SW480 (cell line): Measurements from ENCODE around the gene ACTN1.

Source experiments
- DNase-seq: peaks from one replicate; pipeline ENCODE4 v3.0.0-alpha.2; 2016; ENCODE audit warnings: low spot score

The ACTN1 gene

DNA sequence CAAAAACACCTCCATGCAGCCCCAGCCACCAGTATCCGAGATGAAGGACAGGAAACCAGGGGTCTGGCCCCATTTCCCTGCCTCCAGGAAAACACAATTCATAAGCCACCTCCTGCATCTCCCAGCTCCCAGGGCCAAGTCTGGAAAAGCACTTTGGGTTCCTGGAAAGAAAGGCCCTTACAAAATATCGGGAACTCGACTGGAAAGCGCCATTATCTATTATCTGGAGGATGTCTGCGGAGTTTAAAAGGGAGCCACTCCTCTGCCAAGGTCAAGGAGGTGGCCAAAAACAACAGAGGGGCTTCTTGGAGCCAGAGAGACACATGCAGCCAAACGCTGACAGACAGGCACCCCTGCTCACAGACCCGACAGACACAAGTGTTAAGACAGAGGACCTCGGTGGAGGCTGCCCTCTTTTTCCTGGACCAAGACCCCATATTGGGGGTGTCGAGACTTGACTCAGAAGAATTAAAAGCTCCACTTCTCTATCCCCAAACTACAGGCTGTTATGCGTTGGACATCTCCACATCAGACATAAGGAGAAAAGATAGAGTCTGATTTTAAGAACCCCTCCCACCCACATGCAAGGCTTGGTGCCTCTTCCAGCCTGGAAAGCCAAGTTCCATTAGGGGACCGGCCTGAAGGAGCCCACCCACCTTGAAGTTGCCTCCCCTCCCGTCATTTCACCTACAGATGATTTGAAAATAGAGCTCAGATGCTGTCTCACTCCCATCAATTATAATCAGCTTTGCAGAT lies 9.6 kb downstream of the ACTN1 start:
- DNase-seq = no peak

DNA sequence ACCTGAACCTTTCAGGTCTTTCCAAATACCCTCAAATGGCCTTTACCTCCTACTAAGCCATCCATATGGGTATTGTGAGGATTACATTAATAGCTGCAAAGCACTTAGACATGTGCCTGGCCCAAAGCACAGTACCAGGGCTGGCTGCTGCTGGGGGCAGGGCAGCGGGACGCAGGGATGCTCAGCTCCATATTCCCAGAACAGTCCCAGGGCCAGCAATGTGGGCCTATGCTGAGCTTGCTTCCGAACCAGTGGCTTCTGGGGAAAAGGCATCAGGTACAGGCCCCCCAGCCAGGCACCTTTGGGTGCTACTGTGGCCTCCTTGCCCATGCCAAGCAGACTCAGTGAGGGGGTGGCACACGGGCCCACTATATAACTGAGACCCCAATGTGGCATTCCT lies 10.4 kb downstream of the ACTN1 start:
- no peak for DNase-seq

DNA sequence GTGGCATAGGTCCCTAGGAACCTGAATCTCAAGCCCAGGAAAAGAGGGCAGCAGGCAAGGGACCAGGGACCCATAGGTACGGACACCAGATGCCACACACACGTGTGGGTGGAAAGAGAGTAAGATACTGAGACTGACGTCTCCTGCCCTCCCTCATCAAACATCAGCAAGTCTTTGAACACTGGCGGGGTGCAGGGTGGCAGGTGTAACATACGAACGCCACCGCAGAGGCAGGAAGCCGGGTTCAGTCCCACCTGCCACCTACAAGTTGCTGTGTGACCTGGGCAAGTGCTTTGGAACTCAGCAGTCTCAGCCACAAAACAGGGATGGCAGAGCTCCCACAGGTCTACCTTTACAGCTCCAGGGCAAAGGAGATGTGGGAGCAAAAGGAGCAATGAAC lies 11.1 kb downstream of the ACTN1 start:
- DNase-seq = peak; percentile 63

DNA sequence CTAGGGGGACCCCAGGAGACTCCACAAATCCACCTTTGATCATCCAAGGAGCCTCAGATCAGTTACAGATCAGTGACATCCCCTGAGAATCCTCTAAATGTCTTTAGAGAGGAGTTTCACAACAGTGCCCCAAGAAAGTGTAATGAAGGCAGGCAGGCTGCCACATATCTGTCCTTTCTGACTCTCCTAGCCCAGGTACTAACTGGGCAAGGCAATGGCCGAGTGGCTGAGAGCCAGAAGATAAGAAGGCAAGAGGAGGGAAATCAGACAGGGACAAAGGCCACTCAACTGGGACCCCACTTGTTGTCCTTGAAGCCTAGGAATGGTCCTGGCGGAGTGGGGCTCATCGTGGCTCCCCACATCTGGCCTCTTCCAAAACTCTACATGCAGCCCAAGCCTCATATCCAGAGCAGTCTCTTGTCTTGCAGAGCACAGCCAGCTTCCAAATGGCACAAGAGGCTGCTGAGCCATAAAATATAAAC lies 11.6 kb downstream of the ACTN1 start:
- DNase-seq = no peak

DNA sequence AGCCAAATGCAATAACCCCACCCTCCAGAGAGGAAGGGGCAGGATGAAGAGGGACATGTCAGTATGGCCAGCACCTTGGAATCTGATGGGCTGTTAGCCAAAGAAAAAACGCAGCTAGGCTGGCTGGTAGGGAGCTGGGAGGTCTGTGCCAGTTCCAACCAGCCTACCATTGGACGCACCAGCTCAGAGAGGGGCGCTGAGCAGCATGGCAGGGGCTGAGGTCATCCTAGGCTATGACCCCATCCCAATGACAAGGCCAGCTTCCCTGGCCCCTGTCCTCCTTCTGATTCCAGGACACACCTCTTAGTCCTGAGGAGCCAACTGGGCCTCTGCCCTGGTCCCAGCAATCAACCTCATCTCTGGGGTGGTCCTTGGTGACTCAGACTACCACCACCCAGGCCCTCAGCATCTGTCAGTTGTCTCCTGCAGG lies 12.2 kb downstream of the ACTN1 start:
- no peak for DNase-seq

DNA sequence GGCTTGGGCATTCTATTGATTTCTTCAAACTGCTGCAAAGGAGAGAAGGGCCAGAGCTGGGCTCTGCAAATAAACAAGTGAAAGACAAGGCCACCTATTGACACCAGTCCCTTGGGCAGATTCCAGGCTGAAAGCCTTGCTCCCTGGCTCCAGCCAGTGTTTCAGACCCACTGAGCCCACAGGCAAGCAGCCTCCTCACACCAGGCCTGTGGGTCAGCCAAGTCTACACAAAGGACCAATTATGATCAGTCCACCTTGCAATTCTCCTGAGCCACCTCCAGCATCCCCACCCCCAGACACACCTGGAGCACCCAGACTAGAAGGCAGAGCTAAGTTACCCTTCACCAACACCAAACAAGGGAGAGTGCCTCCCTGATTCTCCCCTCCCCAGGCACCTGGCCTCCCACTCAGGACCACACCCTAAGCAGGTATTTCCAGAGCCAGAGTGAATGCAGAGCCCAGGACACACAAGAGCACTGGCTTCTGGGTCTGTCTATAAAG lies 13.8 kb downstream of the ACTN1 start:
- peak; percentile 95 for DNase-seq

DNA sequence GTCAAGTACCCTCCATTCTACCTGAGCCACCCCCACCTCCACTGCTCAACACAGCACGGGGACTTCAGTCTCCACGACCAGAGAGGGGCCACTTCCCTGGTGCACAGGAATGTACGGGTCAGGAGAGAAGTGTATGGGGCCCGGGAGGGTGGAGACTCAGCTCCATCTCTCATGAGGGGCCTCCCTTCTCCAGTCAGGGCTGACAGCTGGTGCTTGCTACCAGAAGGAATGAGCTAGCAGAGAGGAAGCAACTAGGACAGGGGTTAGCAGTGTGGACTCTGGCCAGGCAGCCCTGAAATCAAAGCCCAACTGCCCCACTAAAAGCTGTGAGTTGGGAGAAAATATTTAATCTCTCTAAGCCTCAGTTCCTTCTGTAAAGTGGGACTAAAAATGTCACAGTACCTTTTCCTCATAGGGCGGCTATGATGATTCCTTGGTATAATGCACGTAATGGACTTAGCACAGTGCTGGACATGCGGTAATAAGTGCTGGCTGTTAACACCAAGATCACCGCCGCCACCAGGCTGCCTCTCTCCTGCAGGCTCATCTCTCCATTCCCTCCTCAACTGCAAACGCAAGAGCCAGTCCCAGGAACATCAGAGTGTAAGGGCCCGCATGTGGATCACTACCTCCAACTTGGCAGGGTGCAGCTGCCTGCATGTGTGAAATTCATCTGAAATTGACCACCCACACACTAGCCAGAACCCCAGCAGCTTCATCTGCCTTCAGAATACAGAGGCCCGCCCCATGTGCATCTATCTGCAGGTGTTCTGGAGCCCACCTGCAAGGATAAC lies 14.6 kb downstream of the ACTN1 start:
- DNase-seq = no peak

DNA sequence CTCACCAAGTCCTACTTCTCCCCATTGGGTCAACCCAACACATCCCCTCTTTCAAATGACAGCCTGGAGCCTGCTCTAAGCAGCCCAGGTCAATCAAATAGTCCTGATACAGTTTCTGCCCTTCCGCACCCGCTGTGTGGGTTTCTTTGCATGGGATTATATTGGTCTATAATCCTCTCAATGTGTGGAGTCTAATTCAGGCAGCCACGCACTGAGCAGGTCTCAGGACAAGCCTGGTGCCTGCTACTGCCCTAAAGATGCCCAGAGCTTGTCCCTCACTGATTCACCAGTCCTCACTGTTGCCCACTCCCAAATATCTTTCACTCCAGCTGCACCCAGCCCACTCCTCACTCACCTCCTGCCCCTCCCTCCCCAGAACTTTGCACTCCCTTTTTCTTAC lies 16.4 kb downstream of the ACTN1 start:
- no peak for DNase-seq

DNA sequence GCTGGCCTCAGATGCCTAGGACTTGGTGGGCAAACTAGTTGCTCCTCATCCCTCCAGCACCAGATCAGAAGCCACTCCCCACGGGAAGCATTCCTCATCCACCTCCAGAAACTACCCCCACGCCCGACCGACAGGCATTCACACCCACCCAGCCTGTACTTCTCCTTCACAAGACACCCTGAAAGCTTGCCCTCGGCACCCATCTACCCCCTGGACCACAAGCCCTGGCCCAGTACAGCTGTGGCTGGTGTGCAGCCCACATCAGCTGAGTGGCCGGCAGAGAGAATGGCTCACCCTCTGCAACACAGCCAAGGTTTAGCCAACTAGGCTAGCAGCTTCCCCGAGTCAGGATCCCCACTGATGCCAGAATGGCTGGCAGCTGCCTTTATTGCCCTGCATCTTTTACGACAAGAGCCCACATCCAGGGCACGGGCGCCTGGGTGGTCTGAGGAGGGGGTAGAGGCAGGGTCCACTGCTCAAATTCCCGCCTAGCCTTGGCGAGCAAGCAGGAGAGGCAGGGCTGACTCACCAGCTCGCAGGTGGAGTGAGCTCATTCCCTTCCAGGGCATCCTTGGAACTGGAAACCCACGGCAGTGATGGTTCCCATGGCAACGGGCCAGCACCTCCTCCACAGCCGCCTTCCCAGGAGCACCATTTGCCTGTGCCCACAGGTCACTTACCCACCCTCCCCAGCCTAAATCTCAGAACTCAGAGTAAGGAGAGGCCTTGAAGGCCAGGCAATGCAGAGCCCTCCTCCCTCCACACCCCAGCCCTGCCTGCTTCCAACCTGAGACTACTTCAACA lies 17.1 kb downstream of the ACTN1 start:
- peak; percentile 92 for DNase-seq

DNA sequence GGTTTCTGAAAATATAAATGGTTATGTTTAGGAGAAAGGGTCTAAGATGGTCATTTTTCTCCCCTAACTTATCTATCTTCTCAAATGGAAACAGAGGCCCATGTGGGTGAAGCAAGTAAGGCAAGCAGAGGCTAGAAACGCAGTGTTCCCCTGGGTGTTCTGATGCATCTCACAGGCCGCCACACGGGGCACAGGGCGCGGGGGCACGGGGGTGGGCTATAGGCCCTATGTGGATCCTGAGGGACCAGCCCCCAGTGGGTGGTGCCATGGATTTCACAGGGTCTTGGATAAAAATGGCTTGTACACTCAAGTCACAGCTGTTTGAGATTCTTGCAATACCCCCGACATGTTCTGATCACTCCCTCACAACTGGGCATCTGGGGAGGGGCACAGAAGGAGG lies 17.7 kb downstream of the ACTN1 start:
- DNase-seq = no peak

DNA sequence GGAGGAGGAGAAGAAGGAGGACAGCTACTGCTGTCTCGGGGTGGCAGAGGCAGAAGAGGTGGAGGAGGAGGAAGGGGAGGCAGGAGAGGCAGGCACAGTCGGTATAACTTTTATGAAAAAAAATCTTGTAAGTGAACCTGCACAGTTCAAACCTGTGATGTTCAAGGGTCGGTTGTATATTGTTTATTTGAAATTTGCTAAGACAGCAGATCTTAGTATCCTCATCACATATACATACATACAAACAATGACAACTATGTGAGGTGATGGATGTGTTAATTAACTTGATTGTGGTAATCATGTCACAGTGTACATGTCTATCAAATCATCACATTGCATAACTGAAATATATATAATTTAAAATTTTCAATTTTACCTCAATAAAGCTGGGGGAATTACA lies 19.0 kb downstream of the ACTN1 start:
- DNase-seq = no peak

DNA sequence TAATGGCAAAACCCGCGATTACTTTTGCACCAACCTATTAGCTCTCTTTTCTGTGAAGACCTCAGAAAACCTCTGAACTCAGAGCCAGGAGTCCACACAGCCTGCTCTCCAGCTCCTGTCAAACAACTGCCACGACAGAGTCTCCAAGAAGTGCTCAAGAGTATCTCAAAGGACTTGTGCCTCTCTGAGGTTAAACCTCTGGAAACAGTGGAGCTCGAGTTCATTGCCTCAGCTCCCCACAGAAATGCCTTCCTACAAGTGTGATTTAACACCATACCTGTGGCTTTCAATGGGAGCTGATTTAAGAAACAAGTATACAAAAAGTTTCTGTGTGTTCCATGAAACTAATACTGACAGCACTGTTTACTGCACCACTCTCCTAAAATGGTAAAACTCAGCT lies 20.1 kb downstream of the ACTN1 start:
- no peak for DNase-seq

DNA sequence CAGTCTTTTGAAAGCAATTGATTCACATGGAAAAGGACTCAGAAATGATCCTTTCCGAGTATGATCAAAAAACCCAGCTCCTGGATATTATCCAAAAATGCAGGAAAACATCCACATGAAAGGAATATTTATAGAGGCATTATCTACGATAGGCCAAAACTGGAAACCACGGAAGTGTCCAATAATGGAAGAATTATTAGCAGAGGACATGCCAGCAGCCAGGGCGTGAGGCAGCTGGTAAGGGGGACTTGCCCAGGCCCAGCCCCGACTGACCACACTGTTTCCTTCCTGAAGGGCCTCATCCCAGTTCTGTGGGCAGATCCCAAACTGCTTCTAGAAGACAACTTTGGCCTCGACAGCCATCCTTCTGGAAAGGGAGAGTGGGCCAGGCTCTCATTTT lies 20.5 kb downstream of the ACTN1 start:
- DNase-seq = peak; percentile 77

DNA sequence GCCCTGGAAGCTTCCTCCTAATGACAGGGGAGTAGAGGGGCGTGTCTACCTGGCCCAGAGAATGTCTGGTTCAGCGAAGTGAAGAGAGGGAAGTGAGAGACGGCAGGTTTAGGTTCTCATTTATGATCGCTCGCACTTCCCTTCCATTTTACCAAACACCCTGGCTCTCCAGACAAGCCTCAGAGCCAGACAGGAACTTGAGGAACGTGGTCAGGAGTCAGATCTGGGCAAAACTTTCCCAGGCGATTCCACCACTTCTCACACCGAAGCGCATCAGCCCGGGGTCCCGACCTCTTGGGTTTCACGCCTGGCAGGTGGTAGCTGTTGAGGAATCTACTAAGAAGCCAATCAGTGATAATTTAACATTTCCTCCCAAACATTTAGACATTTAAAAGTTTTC lies 21.3 kb downstream of the ACTN1 start:
- no peak for DNase-seq

DNA sequence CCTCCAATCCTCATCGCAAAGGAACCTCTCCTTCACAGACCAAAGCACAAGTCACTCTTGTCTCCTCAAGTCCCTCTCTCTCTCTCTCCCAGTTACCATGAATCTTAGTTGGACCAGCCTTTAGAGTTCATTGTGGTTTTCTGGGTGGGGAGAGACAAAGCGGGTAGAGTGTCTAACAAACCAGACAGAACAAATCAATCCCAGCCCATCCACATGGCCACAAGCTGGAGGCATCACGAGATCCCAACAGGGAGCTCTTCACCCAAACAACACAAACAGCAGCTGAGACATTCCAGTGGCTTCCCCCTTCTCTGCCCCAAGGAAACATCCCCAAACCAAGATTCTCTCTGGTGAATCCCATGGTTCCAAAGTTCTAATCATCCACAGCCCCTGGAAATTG lies 22.4 kb downstream of the ACTN1 start:
- no peak for DNase-seq

DNA sequence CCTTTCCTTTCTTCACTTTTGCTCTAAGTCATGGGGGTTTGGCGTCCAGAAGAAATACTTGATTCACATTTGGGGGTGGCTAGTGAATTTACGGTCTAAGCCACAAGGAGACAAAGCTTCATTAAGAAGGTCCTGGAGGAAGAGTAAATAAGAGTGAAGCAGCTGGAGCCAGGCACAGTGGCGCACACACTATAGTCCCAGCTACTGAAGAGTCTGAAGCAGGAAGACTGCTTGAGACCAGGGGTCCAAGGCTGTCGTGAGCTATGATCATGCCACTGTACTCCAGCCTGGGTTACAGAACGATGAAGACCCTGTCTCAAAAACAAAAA lies 23.3 kb downstream of the ACTN1 start:
- DNase-seq = no peak

DNA sequence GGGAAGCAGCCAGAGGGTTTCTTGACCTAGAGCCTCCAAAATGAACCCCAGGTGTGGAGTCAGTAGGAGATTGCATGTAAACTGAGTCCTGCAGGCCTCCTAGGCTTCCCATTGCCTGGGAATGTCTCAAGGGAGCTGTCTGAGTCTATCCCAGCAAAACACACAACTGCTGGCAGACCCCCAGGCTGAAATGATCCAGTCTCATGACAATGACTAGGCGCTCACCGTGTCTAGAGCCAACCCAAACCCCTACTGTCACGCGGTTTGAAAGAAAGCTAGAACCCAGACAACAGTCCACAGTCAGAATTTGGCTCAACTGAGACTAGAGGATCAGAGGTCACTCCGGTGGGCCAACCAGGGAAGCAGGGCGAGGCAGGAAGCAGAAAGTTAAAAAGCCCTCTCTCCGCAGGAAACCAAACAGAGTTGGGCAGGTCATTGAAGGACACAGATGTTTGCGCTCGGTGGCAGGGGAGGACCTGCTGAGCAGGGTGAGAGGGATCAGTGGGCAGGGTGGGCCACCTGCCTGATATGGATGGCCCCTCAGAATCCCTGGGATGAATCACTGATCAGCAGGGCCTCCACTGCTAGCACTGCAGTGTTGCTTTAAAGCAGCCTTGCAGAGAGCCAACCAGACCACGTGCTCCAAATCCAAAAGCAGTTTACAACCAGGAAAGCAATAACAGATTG lies 23.8 kb downstream of the ACTN1 start:
- no peak for DNase-seq

DNA sequence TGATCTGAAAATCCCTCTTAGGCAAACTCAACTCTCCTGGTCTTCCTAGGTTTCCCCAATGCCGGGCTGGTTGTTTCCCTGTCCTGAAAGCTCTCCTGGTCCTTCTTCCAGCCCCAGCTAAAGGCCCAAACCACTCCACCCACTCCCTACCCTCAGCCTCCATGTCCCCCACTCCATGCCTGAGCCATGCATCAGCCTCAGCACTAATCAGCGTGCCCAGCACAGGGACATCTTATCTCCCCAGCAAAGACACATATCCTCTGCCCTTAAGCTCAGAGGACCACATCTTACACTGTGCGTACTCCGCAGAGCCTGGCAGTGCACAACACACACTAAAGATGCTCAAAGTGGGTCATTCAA lies 25.9 kb downstream of the ACTN1 start:
- no peak for DNase-seq

DNA sequence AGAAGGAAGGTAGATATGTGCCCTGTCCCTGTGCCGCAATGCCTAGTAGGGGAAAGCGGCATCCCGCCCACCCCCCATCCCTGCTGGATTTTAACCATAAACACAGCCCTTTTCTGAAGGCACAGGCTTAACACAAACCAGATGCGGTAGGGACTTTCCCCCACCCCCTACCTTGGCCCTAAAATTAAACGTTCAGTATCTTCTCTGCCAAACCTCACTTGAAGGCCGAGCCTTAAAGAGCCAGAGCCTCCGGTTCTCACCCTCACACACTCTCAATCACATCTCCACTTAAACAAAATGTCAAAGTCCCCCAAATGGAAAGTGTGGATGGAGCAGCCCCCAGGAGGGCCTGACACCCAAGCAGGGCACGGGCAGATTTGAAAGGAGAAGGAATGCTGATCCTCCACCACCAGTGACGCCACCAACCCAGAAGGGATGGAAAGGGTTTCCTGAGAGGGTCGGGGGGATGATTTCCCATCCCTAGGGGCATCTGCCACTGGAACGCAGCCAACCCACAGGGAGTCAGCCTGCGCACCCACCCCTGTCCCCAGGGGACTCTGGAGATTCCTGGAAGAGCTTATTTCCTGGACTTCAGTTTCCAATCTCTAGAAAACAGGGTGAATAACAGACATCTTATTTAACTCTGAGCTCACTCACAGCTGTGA lies 26.4 kb downstream of the ACTN1 start:
- no peak for DNase-seq

DNA sequence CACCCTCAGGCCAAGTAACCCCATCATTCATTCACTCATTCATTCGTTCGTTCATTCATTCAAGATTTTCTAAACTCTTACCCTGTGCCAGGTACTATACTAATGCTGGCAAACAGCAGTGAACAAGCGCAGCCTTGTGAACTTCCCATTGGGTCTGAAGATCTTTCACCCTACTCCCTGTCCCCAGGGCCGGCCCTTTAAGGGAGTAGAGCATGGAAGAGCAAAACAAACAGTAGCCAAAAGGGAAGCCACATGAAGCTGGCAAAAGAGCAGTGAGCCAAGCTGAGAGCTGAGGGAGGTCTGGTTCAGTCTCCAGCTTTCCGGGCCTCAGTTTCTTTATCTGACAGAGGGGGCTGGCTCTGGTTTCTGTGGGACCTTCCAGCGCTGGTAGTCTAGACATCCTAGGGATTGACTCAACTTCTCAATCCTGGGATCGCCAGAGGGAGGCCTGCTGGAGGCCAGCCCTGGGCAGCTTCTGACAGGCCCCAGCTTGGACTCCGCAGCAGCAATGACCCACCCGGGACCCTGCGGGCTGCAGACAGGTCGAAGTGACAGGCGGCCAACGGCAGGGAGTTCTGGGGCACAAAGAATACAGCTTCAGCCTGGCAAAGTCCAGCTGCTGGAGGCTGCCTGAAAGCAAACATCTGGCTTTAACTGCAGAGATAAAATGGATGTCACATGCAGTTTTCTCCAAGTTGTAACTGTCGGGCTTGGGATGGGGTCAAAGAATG lies 27.1 kb downstream of the ACTN1 start:
- no peak for DNase-seq
